NOMO-1 treated with DMSO at 0.1 percent for 48 hours (cell line): Measurements from ENCODE around the gene ANKFY1.

Source experiments
- DNase-seq: peaks from one replicate; lab custom pipeline; 2025; ENCODE audit not compliant: unreplicated experiment; lab: John Stamatoyannopoulos, UW

Gene ANKFY1

DNA sequence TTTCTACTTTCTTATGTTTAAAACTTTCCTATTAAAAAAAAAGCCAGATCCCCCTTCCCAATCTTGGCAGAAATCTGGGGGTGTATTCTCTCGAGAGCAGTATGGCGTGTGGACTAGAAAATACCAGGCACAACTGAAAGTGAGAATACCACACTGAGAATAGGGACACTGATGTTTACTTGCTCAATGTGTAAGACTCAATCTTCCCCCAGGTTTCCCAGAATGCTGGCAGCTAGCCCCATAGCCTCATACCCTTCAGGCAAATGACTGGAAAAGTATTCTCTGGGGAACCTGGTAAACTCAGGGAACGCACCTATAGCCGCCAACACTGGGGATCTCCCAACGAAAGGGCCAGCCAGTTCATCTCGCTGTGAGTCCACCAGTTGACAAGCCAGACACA is 136.2 kb downstream of the ANKFY1 start:
- DNase-seq: no peak

DNA sequence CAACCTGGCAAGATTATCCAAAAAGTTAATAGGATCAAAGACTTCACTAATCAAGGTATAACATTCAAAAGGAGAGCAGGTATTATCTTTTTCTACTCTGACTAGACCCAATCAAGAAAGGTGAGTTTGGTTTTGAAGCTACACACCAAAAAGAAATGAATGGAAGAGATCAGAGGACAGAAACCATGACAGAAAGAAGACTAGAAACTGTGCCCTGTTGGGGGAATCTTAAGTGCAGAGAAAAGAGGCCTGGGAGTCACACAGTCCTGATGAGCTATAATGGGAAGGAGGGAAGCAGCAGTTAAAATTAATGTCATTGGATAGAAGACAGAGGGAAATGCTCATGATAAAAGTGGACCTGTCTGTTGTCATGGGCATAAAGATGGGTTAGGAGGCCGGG is 138.2 kb downstream of the ANKFY1 start:
- DNase-seq: no peak

DNA sequence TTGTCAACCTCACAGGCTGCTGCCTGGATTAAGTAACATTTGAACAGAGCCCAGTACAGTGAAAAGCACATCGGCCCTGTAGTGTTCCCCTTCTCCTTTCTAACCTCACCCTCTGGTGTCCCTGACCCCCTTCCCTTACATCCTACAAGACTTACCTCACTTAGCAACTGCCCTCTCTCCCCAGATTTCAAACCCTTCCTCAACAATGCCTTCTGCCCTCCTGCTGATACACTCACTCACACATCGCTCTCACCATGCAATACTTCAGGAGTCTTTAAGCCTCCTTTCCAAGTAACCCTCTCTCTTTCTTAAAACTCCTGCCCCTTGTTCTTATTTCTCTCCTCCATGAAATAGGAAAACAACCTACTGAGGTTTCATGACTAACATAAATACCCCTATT is 138.8 kb downstream of the ANKFY1 start:
- DNase-seq: no peak

DNA sequence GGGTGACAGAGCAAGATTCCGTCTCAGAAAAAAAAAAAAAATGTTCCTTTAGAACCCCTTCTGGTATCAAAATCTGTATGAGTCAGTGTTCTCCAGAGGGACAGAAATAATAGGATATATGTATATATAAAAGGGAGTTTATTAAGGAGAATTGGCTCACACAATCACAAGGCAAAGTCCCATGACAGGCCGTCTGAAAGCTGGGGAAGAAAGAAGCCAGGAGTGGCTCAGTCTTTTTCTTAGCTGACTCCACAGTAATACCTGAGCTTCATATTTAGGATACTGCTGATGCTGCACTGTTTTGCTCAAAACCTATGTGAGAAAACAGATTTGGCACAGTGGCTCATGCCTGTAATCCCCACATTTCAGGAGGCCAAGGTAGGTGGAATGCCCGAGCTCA is 143.4 kb downstream of the ANKFY1 start:
- no peak for DNase-seq

DNA sequence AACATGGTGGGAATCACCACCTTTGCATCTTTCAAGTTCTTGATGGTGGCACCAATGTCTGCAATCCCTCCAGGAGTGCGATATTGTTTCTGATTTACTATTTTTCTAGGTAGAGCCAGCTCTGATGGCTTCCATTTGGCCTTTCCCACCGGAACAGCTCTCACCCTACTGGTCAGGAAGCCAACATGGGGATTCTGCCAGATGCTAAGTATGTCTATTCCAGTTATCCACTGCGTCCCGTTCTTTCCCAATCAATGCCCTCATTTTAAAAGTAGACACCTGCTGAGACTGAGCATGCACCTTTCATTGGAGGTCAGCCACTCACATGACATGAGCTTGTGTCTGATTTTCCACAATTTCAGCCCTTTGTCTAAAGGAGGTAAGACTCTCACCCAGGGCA is 144.5 kb downstream of the ANKFY1 start:
- no peak for DNase-seq

DNA sequence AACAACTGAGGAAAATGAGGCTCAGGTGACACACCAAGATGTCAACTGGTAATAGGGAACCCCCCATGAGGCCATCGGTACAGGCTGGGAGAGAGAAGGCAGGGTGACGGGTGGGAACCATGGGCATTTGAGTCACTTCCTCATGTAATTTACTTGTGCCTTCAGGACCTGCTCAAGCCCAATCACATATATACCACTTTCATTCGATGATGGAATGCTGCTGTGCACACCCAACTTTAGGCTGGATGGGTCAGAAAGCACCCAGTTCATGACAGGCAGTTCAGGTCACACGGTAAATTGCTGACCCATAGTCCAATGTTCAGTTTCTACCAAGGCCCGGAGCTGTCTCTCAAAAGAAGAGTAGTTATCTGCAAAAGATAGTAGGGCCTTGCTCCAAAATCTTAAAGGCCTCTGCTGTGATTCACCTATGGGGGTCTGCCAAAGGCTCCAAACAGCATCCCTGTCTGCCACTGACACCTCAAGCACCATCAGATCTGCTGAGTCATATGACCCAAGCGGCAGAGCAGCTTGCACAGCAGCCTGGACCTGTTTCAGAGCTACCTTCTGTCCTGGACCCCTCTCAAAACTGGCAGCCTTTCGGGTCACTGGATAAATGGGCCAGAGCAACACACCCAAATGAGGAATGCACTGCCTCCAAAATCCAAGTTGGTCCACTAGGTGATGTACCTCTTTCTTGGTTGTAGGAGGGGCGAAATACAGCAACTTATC is 145.6 kb downstream of the ANKFY1 start:
- no peak for DNase-seq

DNA sequence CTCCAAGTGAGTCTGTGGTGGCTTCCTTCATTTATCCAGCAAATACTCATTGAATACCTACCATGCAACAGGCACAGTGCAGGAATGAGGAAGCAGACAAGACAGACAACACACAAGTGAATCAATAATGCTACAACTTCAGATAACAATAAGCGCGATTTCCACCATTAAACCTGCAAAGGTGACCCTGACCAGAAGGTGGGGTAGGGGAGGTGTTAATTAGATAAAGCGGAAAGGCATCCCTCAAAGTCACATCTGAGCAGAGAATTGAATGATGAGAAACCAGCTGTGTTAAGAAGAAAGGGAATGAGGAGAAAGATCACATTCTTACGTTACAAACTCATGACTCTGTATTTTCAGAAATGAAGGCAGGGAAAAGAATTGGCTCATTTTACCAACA is 147.3 kb downstream of the ANKFY1 start:
- no peak for DNase-seq
